Cardiac septum (tissue), 1 donor: ENCODE measurements around the gene CCL4. TPM values are rescaled to one million over a fixed set of nuclear protein-coding genes. Genes with fewer than 3 reads are reported as not detected.
"Not testable (repeated sequence)": the region's sequence is repeated elsewhere in the genome, so short reads cannot be mapped to it uniquely, and the experiment has no call there.

Experiments used
- DNase-seq: peaks from one replicate; pipeline ENCODE4 v3.0.0-alpha.2; 2020; ENCODE audit warnings: low spot score
- intact Hi-C: fragments of 100-400 bp; cut with DNase I; formaldehyde crosslinking; loops from one replicate; pipeline ENCODE4 v1.14.0; 2022
- total RNA-seq: library from RNA; stranded (reverse); fragmentation: NEBNext Ultra II Directional; extraction: Animal tissue kit (Norgen Biotek cat#: 25700); gene quantifications from one replicate; pipeline ENCODE4 v1.2.1, GENCODE V29; 2021
- donor health status: DM: no; HTN: no; CAD: no.

Gene CCL4
- total RNA-seq, 1 donor from 2014 or later, result 0.81 TPM

DNA sequence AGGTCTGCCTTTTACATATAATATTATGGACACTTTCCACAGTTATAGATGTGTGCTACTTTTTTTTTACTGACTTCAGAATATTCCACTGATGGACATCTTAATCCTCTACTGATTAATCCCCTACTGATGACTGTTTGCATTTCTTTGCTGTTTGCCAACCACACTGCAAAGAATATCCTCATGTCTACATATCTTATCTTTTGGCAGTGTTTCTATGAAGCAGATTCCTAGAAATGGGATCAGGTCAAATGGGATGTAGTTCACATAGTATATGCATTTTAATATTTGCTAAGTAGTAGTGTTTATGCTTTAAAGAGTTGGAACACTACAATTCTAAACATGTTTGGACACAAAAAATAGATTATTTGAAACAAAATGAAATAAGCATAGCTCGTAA, 16.8 kb upstream of the CCL4 start:
- no peak for DNase-seq
- intact Hi-C loops, result no loop called here

DNA sequence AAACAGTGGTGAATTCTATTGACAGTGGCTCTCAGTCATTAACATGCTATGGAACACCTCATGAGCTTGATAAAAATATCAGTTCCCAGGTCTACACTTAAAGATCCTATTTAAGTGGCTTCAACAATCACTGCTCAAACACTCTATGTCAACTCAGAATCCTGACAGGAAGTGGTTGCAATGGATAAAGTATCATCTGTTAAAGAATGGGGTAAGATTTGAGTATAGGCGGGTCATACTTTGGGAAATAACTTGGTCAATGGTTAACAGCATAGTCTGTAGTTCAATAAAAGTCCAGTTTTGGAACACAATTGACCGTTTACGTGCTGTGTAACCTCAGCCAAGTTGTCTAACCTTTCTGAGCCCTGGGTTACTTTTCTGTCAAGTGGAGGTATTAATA, 16.2 kb upstream of the CCL4 start:
- intact Hi-C loops, DNase-seq: not testable (repeated sequence)

DNA sequence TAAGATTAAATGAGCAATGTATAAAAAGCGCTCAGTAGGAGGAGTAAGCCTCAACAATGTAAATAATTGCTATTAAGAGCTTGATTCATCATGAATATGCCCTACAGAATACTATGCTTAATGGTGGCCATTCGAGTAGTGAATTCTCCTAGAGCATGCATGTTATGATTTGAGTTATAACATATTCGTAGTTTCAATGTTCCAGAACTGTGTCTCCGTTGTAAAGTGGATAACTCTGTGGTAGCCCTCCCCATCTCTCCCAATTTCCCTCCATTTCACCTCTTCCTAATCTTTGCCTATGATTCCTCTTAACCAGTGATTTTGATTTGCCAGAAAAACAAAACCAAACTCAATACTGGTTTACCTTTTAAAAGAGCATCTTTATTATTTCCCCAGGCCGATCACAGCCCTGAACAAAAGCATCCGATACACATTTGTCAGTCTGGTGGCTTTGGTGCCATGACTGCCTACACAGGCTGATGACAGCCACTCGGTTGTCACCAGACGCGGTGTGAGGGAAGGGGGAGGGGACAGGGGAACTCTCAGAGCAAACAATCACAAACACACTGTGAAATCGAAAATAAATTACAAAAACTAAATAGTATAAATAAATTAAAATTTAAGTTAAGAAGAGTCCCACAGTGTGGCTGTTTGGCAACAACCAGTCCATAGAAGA, 15.6 kb upstream of the CCL4 start:
- intact Hi-C loops, DNase-seq: not testable (repeated sequence)

DNA sequence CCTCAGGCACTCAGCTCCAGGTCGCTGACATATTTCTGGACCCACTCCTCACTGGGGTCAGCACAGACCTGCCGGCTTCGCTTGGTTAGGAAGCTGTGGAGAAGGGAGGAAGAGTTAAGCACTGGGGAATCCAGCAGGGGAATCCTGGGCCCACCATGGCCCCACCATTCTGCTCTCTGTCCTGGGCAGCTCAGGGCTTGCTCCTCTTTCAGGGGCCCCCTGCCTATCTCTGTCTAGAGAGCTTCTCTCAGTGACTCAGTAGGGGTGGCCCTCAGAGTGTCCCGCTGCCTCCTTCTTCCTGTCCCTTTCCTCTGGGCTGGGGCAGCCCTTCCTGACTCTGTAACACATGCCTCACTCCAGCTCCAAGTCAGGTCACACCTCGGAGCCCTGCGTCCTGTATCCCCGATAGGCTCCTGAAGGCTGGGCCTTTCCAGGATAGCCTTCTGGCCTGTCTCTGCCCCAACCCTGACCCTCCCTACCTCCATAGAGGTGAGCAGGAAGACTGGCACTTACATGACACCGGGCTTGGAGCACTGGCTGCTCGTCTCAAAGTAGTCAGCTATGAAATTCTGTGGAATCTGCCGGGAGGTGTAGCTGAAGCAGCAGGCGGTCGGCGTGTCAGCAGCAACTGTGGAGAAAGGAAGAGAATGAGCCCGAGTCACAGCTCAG, 14.8 kb upstream of the CCL4 start:
- DNase-seq, result no peak
- intact Hi-C loops, result no loop called here

DNA sequence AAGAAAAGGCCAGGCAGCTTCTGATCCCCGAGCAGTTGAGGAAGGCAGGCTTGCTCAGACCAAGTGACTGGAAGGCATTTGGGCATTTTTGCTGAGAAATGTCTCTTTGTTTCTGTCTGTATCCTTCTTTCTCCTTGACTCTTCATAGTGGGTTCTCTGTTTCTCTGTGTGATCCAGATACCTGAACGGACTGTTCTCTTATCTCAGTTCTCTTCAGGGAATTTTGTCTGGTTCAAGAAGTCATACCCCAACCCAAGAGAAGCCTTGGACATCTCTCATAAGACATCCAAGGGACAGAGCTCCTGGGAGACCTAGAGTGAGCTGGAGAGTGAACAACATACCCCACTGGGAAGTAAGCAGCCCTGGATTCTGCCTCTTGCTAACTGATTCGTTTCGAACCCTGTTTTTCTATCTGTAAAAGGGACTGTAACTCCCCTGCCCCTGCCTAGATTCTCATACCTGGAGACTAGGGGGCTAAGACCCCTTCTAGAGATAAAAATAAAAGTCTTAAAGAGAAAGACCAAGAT, 14.2 kb upstream of the CCL4 start:
- no peak for DNase-seq

DNA sequence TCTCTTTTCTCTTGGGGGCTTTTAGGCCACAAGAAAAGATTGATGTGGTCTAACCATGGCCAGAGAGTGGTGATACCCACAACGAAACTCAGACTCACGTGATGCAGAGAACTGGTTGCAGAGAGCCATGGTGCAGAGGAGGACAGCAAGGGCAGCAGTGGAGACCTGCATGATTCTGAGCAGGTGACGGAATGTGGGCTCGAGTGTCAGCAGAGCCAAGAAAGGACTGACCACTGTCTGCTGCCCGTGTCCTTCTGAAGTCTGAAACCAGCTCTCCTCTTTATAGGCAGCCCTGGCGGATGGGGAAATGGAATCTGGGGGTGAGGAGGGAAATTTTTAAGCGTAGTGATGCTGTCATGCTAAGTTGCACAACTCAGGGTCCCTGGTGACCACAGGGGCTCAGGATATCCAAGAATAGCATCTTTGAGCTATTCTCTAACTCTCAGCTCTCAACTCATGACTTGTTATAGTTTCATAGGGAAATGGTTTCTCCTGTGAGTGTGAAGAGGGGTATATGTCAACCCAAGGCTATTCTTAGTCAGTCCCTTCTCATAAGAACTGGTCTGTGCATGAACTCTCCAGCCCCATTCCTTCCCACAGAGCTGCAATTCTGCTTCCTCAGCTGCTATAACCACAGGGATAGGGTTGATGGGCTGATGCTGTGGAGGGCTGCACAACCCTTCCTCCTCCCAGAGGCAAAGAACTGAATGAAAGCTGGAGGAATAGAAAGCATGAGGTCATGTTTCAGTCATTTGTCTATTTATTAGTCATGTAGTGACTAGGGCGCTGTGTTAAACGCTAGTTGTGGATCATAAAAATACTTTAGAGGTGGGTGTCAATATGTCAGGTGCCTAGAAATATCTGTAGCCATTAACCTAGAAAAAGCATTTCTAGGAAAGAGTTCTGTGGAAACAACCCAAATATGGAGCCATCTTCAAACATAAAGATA, 13.5 kb upstream of the CCL4 start, which contains the start of gene CCL3:
Gene CCL3, minus strand, starts transcription at position 256 of the 949 bp plus-strand sequence. Its CDS starts 85 bp downstream, at position 171.
- intact Hi-C loops, result no loop called here
- DNase-seq, result no peak

More for the DNA sequence above, 14.2 kb upstream of the CCL4 start:
- intact Hi-C loops, result no loop called here

DNA sequence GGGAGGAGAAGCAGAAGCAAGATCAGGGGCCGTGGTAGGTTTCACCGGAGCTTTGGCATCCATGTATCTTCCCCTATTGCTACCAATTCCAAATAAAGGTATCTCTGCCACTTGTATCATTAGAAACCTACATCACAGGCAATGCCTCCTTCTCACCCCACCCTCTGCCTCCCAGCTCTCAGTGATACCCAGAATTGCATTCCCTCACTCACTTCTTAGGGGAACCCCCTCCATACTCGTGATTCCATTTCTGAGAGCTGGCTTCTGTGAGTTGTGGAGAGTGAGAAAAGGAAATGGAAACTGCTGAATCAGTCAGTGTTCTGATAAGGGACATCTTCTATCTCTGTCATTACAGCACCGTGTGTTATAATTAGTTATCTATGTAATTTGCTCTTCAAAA, 11.4 kb upstream of the CCL4 start:
- no peak for DNase-seq
- intact Hi-C loops, result no loop called here

DNA sequence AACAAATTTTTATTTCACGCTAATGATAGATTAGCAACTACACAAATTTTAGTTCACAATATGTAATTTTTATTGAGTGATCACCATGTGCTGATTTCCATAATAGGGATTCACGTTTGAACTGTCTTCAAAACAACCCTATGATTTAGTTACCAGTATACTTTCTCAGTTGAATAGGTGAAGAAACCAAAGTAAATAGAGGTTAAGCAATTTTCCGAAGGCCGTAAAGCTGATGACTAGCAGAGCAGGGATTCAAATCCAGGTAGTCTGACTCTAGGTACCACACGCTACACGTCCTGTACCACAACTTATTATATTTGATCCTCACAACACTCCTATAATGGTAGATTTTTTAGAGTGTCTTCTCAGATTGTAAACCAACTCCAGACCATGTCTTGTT, 10.9 kb upstream of the CCL4 start:
- intact Hi-C loops, DNase-seq: not testable (repeated sequence)

DNA sequence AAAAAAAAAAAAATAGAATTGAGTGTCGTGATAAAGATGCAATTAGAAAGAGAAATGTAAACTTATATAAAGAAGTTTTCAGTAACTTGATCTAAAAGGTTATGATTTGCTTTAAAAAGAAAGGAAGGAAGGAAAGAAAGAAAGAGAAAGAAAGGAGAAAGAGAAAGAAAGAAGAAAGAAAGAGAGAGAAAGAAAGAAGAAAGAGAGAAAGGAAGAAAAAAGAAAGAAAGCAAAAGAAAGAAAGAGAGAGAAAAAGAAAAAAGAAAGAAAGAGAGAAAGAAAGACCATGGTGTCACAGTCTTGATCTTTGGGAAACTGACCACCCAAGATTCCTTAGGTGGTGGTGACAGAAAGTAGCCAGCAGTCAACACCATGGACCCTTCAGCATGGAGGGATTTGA, 9.4 kb upstream of the CCL4 start:
- intact Hi-C loops, result no loop called here

DNA sequence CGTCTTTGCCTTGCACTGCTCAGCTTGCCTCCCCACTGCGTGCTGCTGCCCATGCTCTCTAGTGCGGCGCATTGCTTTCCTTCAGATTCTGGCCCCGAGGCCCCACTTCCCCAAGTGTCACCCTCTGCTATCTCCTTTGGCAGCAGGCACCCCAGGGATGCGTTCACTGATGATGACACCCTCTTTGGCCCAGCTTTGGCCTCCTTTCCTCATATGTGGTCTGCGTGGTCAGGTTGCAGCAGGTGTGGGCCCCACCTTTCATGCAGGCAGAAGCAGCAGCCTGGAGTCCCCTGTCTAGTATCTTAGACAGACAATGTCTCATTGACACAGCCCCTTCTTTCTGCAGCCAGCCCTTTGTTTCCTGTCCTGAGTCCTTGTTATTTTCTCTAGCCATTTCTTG, 8.9 kb upstream of the CCL4 start:
- no peak for DNase-seq
- intact Hi-C loops, result no loop called here

More for the DNA sequence above, 9.4 kb upstream of the CCL4 start:
- DNase-seq, result no peak

DNA sequence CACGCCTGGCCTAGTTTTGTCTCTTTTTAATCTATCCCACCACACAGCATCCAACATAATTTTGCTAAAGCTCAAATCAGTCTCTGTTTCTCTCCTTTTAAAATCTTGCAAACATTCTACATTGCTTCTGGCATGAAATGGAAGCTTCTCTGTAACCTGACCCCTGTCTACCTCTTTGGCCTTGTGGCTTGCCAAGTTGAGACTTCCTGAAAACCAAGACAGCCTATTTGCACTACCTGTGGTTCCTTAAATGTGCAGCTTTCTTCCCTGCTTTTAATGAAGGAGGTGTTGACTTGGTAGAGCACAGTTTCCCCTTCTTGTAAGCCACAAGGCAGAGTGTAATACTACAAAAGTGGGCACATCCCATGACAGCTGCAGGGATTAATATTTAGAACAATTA, 7.6 kb upstream of the CCL4 start:
- no peak for DNase-seq
- intact Hi-C loops, result no loop called here

DNA sequence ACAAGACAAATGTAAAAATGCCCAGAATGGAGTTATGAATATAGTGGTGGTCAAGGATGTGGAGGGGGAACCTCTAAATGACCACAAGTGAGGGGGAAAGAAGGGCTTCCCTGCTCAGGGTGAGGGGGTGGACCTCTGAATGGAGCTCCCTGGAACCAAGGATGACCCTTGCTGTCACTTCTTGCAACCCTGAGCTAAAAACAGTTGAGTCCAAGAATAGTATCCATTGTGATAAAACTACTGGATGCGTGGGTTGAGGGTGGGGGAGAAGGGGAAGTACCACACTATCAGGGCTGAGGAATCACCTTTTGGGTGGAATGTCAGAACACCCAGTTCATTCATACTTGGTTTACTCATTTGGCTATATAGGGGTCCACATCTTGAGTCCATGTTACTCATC, 4.6 kb upstream of the CCL4 start:
- DNase-seq, intact Hi-C loops: not testable (repeated sequence)

DNA sequence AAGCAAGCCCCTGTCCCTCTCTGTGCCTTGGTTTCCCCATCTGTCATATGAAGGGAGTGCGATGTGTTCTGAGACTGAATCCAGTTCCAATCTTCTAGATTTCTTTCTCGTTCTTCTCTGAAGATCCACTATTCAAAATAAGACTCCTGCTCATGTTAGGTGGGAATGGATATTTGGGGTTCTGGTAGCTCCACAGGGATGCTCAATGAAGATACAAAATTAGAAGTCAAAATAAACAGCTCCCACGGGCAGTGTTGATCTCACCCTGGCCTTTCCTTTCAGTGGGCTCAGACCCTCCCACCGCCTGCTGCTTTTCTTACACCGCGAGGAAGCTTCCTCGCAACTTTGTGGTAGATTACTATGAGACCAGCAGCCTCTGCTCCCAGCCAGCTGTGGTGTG, 619 bp downstream of the CCL4 start:
- intact Hi-C loops, DNase-seq: not testable (repeated sequence)

DNA sequence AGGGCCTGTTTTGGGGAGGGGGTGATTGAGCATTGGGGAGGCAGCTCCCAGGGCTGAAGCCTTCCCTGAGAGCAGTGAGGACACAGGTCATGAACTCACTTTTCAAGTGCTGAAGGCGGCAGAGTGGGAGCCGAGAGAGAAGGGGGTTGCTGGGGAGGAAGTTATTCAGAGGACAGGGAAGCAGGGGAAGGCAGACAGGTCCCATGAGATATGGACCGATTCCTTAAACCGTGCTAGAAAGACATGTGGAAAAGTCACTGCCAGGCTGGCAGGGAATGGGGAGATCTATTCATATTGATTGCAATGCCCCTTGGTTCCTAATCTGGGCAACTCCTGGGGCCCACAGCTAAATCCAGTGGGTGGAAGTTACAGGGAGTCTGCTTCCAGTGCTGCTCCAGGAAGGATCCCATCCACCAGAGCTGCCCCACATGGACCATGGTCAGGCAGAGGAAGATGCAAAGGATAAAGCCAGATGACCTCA, 1.1 kb downstream of the CCL4 start:
- no peak for DNase-seq
- intact Hi-C loops, result no loop called here

DNA sequence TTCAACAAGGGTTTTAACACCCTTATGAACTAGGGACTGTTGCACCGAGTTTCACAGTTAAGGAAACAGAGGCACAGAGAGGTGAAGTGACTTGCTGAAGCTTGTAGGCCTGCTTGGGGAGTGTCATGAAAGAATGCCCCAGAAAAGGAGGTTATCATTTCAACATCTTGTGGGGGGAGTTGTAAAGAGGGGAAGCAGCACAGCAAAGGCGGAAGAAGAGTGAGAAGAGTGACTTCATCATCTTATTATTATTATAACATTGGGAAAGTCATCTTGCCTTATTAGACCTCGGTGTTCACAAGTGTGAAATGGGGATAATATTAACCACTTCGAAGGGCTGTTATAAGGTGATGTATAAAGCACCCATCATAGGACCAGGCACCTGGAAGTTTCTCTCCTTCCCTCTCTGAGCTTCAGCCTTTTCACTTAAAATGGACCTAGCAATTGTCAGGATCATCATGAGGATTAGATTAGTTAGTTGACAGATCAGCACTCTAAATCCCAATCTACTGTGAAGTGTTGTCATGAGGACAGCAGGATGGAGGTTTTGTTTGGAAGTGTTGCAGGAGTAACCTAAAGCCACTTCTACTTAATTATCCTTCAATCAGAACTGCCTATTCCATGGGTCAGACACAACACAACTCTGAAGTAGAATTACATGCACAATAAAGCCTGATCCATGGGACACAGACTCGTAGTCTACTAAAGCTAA, 2.3 kb downstream of the CCL4 start:
- no peak for DNase-seq
- intact Hi-C loops, result no loop called here

DNA sequence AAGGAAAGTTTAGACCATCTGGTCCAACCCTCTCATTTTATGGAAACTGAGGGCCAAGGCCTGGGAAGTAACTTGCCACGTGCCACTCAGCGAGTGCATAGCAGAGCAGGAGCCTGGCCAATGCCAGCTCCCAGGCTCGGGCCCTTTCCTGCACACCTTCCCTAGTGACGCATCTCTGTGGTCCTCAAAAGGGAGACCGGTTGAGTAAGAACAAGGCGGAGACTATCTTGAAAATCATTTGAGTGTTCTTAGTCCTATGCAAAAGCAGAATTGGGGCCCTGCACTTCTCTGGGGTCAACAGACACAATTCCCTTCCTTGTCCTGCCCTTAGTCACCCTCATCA, 2.8 kb downstream of the CCL4 start:
- DNase-seq, result no peak
- intact Hi-C loops, result no loop called here

DNA sequence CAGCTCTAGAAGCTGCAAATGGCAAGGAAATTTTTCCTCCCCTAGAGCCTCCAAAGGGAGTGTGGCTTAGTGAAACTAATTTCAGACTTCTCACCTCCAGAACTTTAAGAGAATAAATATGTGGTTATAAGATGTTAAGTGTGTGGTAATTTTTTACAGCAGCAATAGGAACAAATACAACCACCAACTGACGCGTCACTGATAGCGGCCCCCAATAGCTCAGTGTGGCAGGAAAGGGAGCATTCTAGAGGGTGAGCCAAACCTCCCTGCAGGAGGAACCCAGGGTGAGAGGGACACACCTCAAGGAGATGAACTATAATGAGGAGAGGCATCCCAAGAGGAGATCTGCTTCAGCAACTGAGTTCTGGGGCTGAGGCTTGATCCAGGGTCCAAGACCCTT, 4.0 kb downstream of the CCL4 start:
- intact Hi-C loops, result no loop called here
- DNase-seq, result no peak

DNA sequence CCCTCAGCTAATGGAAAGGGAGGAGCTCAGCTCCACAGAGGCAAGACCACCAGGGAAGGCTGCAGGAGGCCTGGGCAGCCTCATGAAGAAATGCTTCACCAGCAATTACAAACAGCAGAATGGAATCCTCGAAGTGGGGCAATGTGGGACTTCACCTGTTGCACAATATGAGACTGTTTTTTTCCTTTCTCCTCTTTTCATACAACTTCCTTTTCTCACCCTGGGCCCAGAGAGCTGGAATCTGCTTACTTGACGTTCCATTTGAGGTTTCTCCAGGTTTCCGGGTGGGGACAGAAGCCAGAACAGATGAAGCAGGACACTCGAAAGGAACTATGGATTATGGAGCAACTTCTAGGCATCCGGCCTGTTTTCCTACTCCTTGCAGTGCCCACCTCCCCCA, 4.6 kb downstream of the CCL4 start:
- DNase-seq, intact Hi-C loops: not testable (repeated sequence)

DNA sequence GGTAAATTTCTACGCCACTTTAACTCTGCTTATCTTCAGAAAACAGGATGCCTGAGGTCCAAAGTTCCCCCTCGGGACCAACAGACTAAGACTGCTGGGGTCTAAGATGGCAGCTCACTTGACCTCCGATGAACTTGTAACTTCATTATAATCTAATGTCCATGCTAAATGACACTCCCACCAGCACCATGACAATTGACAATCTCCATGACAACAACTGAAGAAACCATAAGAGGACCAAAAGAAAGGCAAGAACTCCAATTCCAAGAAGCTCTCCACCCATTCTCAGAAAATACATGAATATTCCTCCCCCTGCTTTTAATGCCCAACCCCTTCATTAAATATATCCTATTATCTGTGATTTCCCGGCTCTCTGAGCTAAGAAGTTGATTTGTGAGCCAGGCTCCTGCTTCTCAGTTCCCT, 7.5 kb downstream of the CCL4 start:
- intact Hi-C loops, result loop anchor here (10.0 kb wide), 1 partner anchor 74 kb away; no protein-coding TSS in a partner anchor
- DNase-seq, result no peak
